Endothelial cell of umbilical vein (primary cell): ENCODE results near the gene SNCB. TPM values are rescaled to one million over a fixed set of nuclear protein-coding genes. Genes with fewer than 3 reads are reported as not detected.

Source experiments
- BruUV-seq: library from RNA; stranded (reverse); fragments of 400-500 nt; replicated peaks from 2 replicates; lab custom pipeline; 2021; lab: Mats Ljungman, UMichigan
- CTCF ChIA-PET: fragments of 300-600, 350-600 bp; sonication (Branson Sonifier 250); formaldehyde crosslinking; loops from one replicate; lab custom pipeline; 2021; ENCODE audit warnings: antibody characterized with exemption, inconsistent platforms; lab: Charles Lee
- POLR2A ChIA-PET: fragments of 300-600, 350-600 bp; sonication (Branson Sonifier 250); formaldehyde crosslinking; loops from one replicate; lab custom pipeline; 2021; ENCODE audit warnings: antibody characterized with exemption, inconsistent platforms; lab: Charles Lee
- DNase-seq: peaks from one replicate; pipeline ENCODE4 v3.0.0-alpha.2; 2011; ENCODE audit warnings: low read depth, low spot score
- FAIRE-seq: peaks from 2 replicates; lab custom pipeline; 2011; peaks lifted over from hg19 to GRCh38; lab: Jason Lieb, UNC
- H2AFZ ChIP-seq: 2 replicates; pipeline ENCODE4 v1.6.0; 2012; ENCODE audit warnings: low read depth, low read length, control low read depth, inconsistent platforms
- H3K27ac ChIP-seq: 2 replicates; pipeline ENCODE4 v1.5.1; 2011; ENCODE audit warnings: low read depth, mild to moderate bottlenecking, control low read depth, low read length, moderate library complexity; ENCODE audit not compliant: insufficient read depth
- H3K27me3 ChIP-seq, 2 experiments: 2 replicates each; pipeline versions ENCODE4 v1.6.0 to v1.6.1; 2011; ENCODE audit warnings: low read length in 2 of 2, mixed read lengths in 1 of 2; ENCODE audit not compliant: control insufficient read depth in 2 of 2, insufficient read depth in 2 of 2
- H3K36me3 ChIP-seq, 2 experiments: 2 replicates in 1 of 2; 3 replicates in 1 of 2; pipeline ENCODE4 v1.5.1; 2011; ENCODE audit warnings: low read length in 2 of 2, mild to moderate bottlenecking in 1 of 2, moderate library complexity in 1 of 2; ENCODE audit not compliant: control insufficient read depth in 2 of 2, insufficient read depth in 2 of 2; ENCODE audit errors: extremely low read depth in 1 of 2
- H3K4me1 ChIP-seq: 3 replicates; pipeline ENCODE4 v1.5.1; 2011; ENCODE audit warnings: mild to moderate bottlenecking, low read length; ENCODE audit not compliant: control insufficient read depth, insufficient read depth; ENCODE audit errors: extremely low read depth
- H3K4me2 ChIP-seq: 2 replicates; pipeline ENCODE4 v1.6.1; 2011; ENCODE audit warnings: low read length, control low read depth, mixed read lengths; ENCODE audit not compliant: insufficient read depth
- H3K4me3 ChIP-seq, 3 experiments: fragments of 200-600 bp in 1 of 3; sonication (generic), shearing (Covaris generic) in 1 of 3; replicated peaks in 1 of 3; 2 replicates each; pipeline ENCODE4 v1.5.1; 2011 to 2016; ENCODE audit warnings: control low read depth in 3 of 3, low read length in 3 of 3, mild to moderate bottlenecking in 2 of 3, inconsistent platforms in 1 of 3, low read depth in 1 of 3, moderate library complexity in 1 of 3; ENCODE audit not compliant: insufficient read depth in 1 of 3
- H3K79me2 ChIP-seq: 2 replicates; pipeline ENCODE4 v1.6.0; 2012; ENCODE audit warnings: low read length, inconsistent platforms; ENCODE audit not compliant: control insufficient read depth, insufficient read depth
- H3K9ac ChIP-seq: replicated peaks from 2 replicates; pipeline ENCODE3; 2011; ENCODE audit warnings: low read length, control low read depth; ENCODE audit not compliant: insufficient read depth; ENCODE audit errors: extremely low read depth
- H3K9me1 ChIP-seq: replicated peaks from 3 replicates; pipeline ENCODE4 v1.6.0; 2011; ENCODE audit warnings: mild to moderate bottlenecking, low read length; ENCODE audit not compliant: control insufficient read depth, insufficient read depth; ENCODE audit errors: extremely low read depth
- H3K9me3 ChIP-seq: replicated peaks from 2 replicates; pipeline ENCODE4 v1.5.1; 2012; ENCODE audit warnings: low read length, inconsistent platforms; ENCODE audit not compliant: control insufficient read depth, insufficient read depth
- H4K20me1 ChIP-seq: replicated peaks from 2 replicates; pipeline ENCODE3; 2011; ENCODE audit warnings: mild to moderate bottlenecking, low read length; ENCODE audit not compliant: control insufficient read depth, insufficient read depth; ENCODE audit errors: extremely low read depth
- EZH2 ChIP-seq: IDR thresholded peaks from 2 replicates; pipeline ENCODE4 v1.6.1; 2012; ENCODE audit warnings: borderline replicate concordance, low read depth, mild to moderate bottlenecking, moderate library complexity, low read length, inconsistent platforms; ENCODE audit not compliant: severe bottlenecking
- FOS ChIP-seq: IDR thresholded peaks from 2 replicates; pipeline ENCODE4 v1.6.1; 2011; ENCODE audit warnings: mild to moderate bottlenecking, low read length, moderate library complexity, borderline replicate concordance; ENCODE audit not compliant: insufficient read depth
- GATA2 ChIP-seq: IDR thresholded peaks from 2 replicates; pipeline ENCODE4 v1.7.0; 2011; ENCODE audit warnings: low read depth, mild to moderate bottlenecking, moderate library complexity, mixed read lengths, low read length; ENCODE audit not compliant: insufficient read length, insufficient read depth
- JUN ChIP-seq: IDR thresholded peaks from 2 replicates; pipeline ENCODE4 v1.6.1; 2011; ENCODE audit warnings: borderline replicate concordance, low read depth; ENCODE audit not compliant: insufficient read length, insufficient read depth
- MYC ChIP-seq: IDR thresholded peaks from one replicate; pipeline ENCODE4 v1.6.1; 2011; ENCODE audit warnings: mild to moderate bottlenecking, low read depth, low read length
- POLR2A ChIP-seq: IDR thresholded peaks from 2 replicates; pipeline ENCODE4 v1.6.1; 2012; ENCODE audit warnings: low read depth, mild to moderate bottlenecking, control low read depth, low read length
- POLR2AphosphoS5 ChIP-seq: IDR thresholded peaks from 2 replicates; pipeline ENCODE4 v1.6.1; 2012; ENCODE audit warnings: low read depth, mild to moderate bottlenecking, control low read depth, low read length, moderate library complexity; ENCODE audit not compliant: insufficient read depth
- dilution Hi-C: fragments of 300-500 bp; cut with MboI; formaldehyde crosslinking; loops from one replicate; pipeline ENCODE4 v1.15.0; 2019; ENCODE audit warnings: low sequenced_read_pairs; ENCODE audit not compliant: extremely low pct_ligation_motif_present
- intact Hi-C: fragments of 100-400 bp; cut with micrococcal nuclease; formaldehyde crosslinking; loops from one replicate; pipeline ENCODE4 v1.10.0; 2022
- polyA plus RNA-seq, 4 experiments: library from polyadenylated mRNA; depleted of rRNA in 3 of 4; stranded (reverse) in 3 of 4; unstranded in 1 of 4; fragments of >200 nt; gene quantifications; 2 replicates each; pipeline versions ENCODE4 v1.2.1 to v1.2.3, GENCODE V29; 2011 to 2012; ENCODE audit warnings: missing spikeins in 1 of 4
- total RNA-seq: library from RNA; stranded (reverse); gene quantifications from 2 replicates; pipeline ENCODE4 v1.2.3, GENCODE V29; 2021
- TF ChIP-seq, protein P1 (sequence below), 2 donors: IDR thresholded peaks; 1 replicate in 1 of 2; 2 replicates in 1 of 2; pipeline ENCODE4 v1.5.1; 2011; ENCODE audit warnings: low read length in 2 of 2, mild to moderate bottlenecking in 2 of 2, moderate library complexity in 2 of 2, control low read depth in 1 of 2, inconsistent platforms in 1 of 2, low read depth in 1 of 2; ENCODE audit not compliant: insufficient read depth in 1 of 2; ENCODE audit errors: extremely low read depth in 1 of 2
- TF ChIP-seq, protein P2 (sequence below): IDR thresholded peaks from 2 replicates; pipeline ENCODE4 v1.6.1; 2011; ENCODE audit not compliant: insufficient read depth, insufficient read length

SNCB gene
- total and polyA plus RNA-seq, 2 donors (not counting 3 experiments of a cell fraction or from before 2014, with no cell fraction given) = 0.08 TPM; not detected in 1

DNA sequence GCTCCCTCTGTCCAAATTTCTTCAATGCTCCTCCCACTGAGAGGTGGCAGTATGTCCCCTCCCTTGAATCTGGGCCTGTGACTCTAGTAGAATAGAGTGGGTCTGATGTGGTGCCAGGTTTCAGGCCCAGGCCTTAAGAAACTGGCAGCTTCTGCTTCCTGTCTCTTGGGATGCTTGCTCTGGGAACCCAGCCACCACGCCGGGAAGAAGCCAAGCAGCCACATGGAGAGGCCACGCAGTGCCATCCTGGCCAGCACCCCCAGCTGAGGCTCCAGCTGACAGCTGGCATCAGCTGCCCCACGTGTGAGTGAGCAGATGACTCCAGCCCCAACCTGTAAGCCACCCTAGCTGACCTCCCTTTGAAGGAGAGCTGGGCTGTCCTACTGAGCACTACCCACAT is 9.6 kb upstream of the SNCB start:
- dilution Hi-C loops = no loop called here

More for the DNA sequence above, 9.6 kb upstream of the SNCB start:
- DNase-seq (no peak), FAIRE-seq (no peak)
- no peaks in the 10 kb centered on the region for H3K4me1 ChIP-seq
- no peak overlapping the region for H3K27ac ChIP-seq
- no peak overlapping the region for H3K9ac ChIP-seq
- intact Hi-C loops = no loop called here
- TF ChIP-seq, protein P1, sequence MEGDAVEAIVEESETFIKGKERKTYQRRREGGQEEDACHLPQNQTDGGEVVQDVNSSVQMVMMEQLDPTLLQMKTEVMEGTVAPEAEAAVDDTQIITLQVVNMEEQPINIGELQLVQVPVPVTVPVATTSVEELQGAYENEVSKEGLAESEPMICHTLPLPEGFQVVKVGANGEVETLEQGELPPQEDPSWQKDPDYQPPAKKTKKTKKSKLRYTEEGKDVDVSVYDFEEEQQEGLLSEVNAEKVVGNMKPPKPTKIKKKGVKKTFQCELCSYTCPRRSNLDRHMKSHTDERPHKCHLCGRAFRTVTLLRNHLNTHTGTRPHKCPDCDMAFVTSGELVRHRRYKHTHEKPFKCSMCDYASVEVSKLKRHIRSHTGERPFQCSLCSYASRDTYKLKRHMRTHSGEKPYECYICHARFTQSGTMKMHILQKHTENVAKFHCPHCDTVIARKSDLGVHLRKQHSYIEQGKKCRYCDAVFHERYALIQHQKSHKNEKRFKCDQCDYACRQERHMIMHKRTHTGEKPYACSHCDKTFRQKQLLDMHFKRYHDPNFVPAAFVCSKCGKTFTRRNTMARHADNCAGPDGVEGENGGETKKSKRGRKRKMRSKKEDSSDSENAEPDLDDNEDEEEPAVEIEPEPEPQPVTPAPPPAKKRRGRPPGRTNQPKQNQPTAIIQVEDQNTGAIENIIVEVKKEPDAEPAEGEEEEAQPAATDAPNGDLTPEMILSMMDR (IDR thresholded peaks at IDR 0.05; ENCODE audit: extremely low read depth in 1 of 2, insufficient read depth in 1 of 2, low read depth in 1 of 2, low read length in 2 of 2) = no peak
- TF ChIP-seq EZH2 (no peak), MYC (no peak), POLR2A (no peak), GATA2 (no peak), POLR2AphosphoS5 (no peak), JUN (no peak), FOS (no peak)
- TF ChIP-seq, protein P2, sequence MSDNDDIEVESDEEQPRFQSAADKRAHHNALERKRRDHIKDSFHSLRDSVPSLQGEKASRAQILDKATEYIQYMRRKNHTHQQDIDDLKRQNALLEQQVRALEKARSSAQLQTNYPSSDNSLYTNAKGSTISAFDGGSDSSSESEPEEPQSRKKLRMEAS = no peak
- no peaks in the 10 kb centered on the region for H3K9me3 ChIP-seq
- ChIA-PET CTCF (interaction anchor here (1.6 to 2.0 kb wide), 2 partner anchors 14 to 21 kb away, joined by 3 to 9 read pairs; no protein-coding TSS in a partner anchor), POLR2A (no interaction called here)
- H3K27me3 ChIP-seq = peaks cover 6 to 15% of the 10 kb centered on the region in 2 experiments
- H4K20me1 ChIP-seq = no peaks in the 10 kb centered on the region
- H2AFZ ChIP-seq = no peak overlapping the region
- H3K9me1 ChIP-seq = no peaks in the 10 kb centered on the region
- H3K4me2 ChIP-seq = no peak overlapping the region
- no peak overlapping the region for H3K4me3 ChIP-seq
- no TSS peak for BruUV-seq
- H3K79me2 ChIP-seq = no peaks in the 10 kb centered on the region
- no peaks in the 10 kb centered on the region for H3K36me3 ChIP-seq
